Glomerular endothelial cell (primary cell): ENCODE results near the gene SEMA6B. TPM values are rescaled to one million over a fixed set of nuclear protein-coding genes. Genes with fewer than 3 reads are reported as not detected.
"Not testable (repeated sequence)": the region's sequence is repeated elsewhere in the genome, so short reads cannot be mapped to it uniquely, and the experiment has no call there.

Experiments
- DNase-seq: peaks from one replicate; pipeline ENCODE4 v3.0.0-alpha.2; 2011; ENCODE audit warnings: low read depth, low spot score; ENCODE audit errors: extremely low read depth
- total RNA-seq: library from RNA; depleted of rRNA; stranded (reverse); fragments of >200 nt; gene quantifications from 2 replicates; pipeline ENCODE4 v1.2.3, GENCODE V29; 2015

Gene SEMA6B
- 316 and 446 TPM in 2 replicates for total RNA-seq

GRCh38 chr19:4559569-4559968 is at the start of gene SEMA6B:
TSS of gene SEMA6B (minus strand) at chr19:4559684. CDS start at chr19:4558457, 1,227 bp downstream.
- DNase-seq = no peak

GRCh38 chr19:4606921-4607678 is 47.6 kb upstream of the SEMA6B start:
- no peak for DNase-seq

GRCh38 chr19:4606181-4606580 is 46.7 kb upstream of the SEMA6B start:
- DNase-seq = no peak

GRCh38 chr19:4604912-4605311 is 45.4 kb upstream of the SEMA6B start:
- no peak for DNase-seq

GRCh38 chr19:4602915-4603314 is 43.4 kb upstream of the SEMA6B start:
- no peak for DNase-seq

- no peak for DNase-seq
These were observed 42.8 kb upstream of the SEMA6B start for GRCh38 chr19:4602173-4602788.

GRCh38 chr19:4600893-4601292 is 41.4 kb upstream of the SEMA6B start:
- no peak for DNase-seq

GRCh38 chr19:4600082-4600481 is 40.6 kb upstream of the SEMA6B start:
- DNase-seq = no peak

- DNase-seq = no peak
These were observed 39.2 kb upstream of the SEMA6B start for GRCh38 chr19:4598712-4599111.

- no peak for DNase-seq
These were observed 38.6 kb upstream of the SEMA6B start for GRCh38 chr19:4597975-4598671.

- no peak for DNase-seq
These were observed 37.9 kb upstream of the SEMA6B start for GRCh38 chr19:4597278-4597974.

GRCh38 chr19:4596033-4596904 is 36.8 kb upstream of the SEMA6B start:
- no peak for DNase-seq

GRCh38 chr19:4595158-4595557 is 35.7 kb upstream of the SEMA6B start:
- not testable (repeated sequence) for DNase-seq

- no peak for DNase-seq
These were observed 34.7 kb upstream of the SEMA6B start for GRCh38 chr19:4594201-4594600.

GRCh38 chr19:4593409-4593851 is 33.9 kb upstream of the SEMA6B start:
- DNase-seq = no peak

GRCh38 chr19:4592445-4592844 is 33.0 kb upstream of the SEMA6B start:
- no peak for DNase-seq

- DNase-seq = no peak
These were observed 31.8 kb upstream of the SEMA6B start for GRCh38 chr19:4591320-4591719.

GRCh38 chr19:4590559-4590958 is 31.1 kb upstream of the SEMA6B start:
- DNase-seq = no peak

GRCh38 chr19:4589579-4590410 is 30.3 kb upstream of the SEMA6B start:
- DNase-seq = no peak
